ENCODE results near the gene ZFAND4. TPM values are rescaled to one million over a fixed set of nuclear protein-coding genes. Genes with fewer than 3 reads are reported as not detected.

Gene ZFAND4
- total and polyA plus RNA-seq, 9 donors, result 4.4 to 21.9 (median 15.1) TPM

DNA sequence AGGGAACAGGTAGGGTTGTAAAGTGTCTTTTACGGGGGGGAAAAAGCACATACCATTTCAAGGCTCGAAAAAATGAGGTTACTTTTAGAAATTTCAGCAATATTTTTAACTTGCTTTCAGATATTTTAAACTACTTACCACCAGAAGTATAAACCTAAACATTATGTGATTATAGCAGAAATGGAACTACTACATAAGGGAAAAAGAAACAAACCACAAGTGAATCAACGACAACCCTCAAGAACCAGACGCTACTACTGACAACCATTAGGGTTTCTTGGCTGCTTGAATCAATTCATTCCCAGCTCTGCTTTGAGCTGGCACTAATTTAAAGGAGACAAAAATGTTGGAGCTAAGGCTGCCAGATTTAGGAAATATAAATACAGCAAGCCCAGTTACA, 80.1 kb downstream of the ZFAND4 start:
- no peak overlapping the region for H3K27ac ChIP-seq
- no peak overlapping the region for H3K4me3 ChIP-seq
- H3K4me1 ChIP-seq (ENCODE audit: insufficient read depth), result peaks cover 2% of the 10 kb centered on the region
- WGBS, 3 donors, result 63 to 79% (median 67%) methylated on average over 4 of the region's 4 CpGs
- no peak for TF ChIP-seq EP300 (IDR thresholded peaks at IDR 0.05)
- TF ChIP-seq CTCF (IDR thresholded peaks at IDR 0.05), result no peak
- no peaks in the 10 kb centered on the region for H3K27me3 ChIP-seq
- no peak for DNase-seq
- H3K9me3 ChIP-seq, result no peaks in the 10 kb centered on the region
- intact Hi-C loops (cut with DNase I), result loop anchor here in 1 of 4 donors (5.0 kb wide), 1 partner anchor 135 kb away; no protein-coding TSS in a partner anchor
- H3K36me3 ChIP-seq, result no peaks in the 10 kb centered on the region

GRCh38 chr10:45591280-45591679, 81.3 kb downstream of the ZFAND4 start:
- WGBS, 3 donors, result 89 to 95% (median 92%) methylated on average over 2 of the region's 2 CpGs

DNA sequence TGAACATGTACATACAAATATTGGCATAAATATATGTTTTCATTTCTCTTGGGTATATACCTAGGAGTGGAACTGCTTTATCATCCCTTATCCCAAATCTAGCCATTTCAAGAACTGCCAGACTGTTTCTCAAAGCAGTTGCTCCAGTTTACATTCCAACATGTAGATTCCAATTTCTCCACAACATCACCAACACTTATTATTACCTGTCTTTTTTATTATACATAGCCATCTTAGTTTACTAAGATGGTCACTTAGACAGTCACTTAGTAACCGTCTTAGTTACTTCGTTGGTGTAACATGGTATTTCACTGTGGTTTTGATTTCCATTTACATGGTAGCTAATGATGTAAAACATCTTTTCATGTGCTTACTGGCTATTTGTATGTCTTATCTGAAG, 82.7 kb downstream of the ZFAND4 start:
- Histone ChIP-seq H3K36me3 (no peaks in the 10 kb centered on the region), H3K27me3 (no peaks in the 10 kb centered on the region), H3K27ac (no peak overlapping the region), H3K9me3 (no peaks in the 10 kb centered on the region), H3K4me3 (no peak overlapping the region), H3K4me1 (ENCODE audit: insufficient read depth) (peaks cover 2% of the 10 kb centered on the region)
- 95 to 100% (median 96%) methylated on average over 2 of the region's 2 CpGs for WGBS, 3 donors
- intact Hi-C loops (cut with DNase I), result loop anchor here in 1 of 4 donors (5.0 kb wide), 1 partner anchor 133 kb away; no protein-coding TSS in a partner anchor
- TF ChIP-seq CTCF (IDR thresholded peaks at IDR 0.05) (no peak), EP300 (IDR thresholded peaks at IDR 0.05) (no peak), POLR2A (IDR thresholded peaks at IDR 0.05) (no peak)
- no peak for DNase-seq

More at GRCh38 chr10:45591280-45591679, 81.3 kb downstream of the ZFAND4 start:
- no peak overlapping the region for H3K27ac ChIP-seq
- H3K36me3 ChIP-seq, result no peaks in the 10 kb centered on the region
- peaks cover 2% of the 10 kb centered on the region for H3K4me1 ChIP-seq (ENCODE audit: insufficient read depth)
- no peaks in the 10 kb centered on the region for H3K27me3 ChIP-seq
- DNase-seq, result no peak
- TF ChIP-seq CTCF (IDR thresholded peaks at IDR 0.05) (no peak), POLR2A (IDR thresholded peaks at IDR 0.05) (no peak), EP300 (IDR thresholded peaks at IDR 0.05) (no peak)
- intact Hi-C loops (cut with DNase I), result loop anchor here in 1 of 4 donors (5.0 kb wide), 1 partner anchor 134 kb away; no protein-coding TSS in a partner anchor
- no peaks in the 10 kb centered on the region for H3K9me3 ChIP-seq
- H3K4me3 ChIP-seq, result no peak overlapping the region

DNA sequence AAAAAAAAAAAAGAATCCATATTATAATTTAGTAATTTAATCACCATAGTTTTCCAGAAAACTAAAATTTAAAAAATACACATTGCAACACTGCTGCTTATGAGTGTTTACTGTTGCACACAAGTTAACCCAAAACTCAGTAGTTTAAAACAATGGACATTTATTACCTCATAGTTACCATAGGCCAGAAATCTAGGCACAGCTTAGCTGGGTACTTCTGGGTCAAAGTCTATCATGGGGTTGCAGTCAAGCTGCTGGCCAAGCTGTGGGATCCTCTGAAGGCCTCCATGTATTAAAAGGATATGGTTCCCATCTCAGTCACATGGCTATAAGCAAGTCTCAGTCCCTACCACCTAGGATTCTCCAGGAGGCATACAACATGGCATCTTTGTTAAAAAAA, 83.6 kb downstream of the ZFAND4 start:
- Histone ChIP-seq H3K4me3 (no peak overlapping the region), H3K9me3 (no peaks in the 10 kb centered on the region), H3K27ac (no peak overlapping the region), H3K4me1 (ENCODE audit: insufficient read depth) (peaks cover 2% of the 10 kb centered on the region), H3K27me3 (no peaks in the 10 kb centered on the region), H3K36me3 (no peaks in the 10 kb centered on the region)
- DNase-seq, result no peak
- TF ChIP-seq POLR2A (IDR thresholded peaks at IDR 0.05), result no peak
- TF ChIP-seq CTCF (IDR thresholded peaks at IDR 0.05), result no peak
- no peak for TF ChIP-seq EP300 (IDR thresholded peaks at IDR 0.05)
- intact Hi-C loops (cut with DNase I), result no loop called here

All from ovary (tissue), 9 donors.